GM10266 (cell line): ENCODE results near the gene RAB11FIP4.

Source experiments
- DNase-seq: peaks from one replicate; pipeline ENCODE4 v3.0.0; 2012; ENCODE audit errors: extremely low spot score
- CTCF ChIP-seq: IDR thresholded peaks from 2 replicates; pipeline ENCODE4 v1.5.1; 2012; ENCODE audit warnings: mild to moderate bottlenecking, low read depth; ENCODE audit not compliant: control insufficient read depth, insufficient read depth; ENCODE audit errors: missing control alignments

Gene RAB11FIP4

GRCh38 chr17:31562376-31562840 lies 170.9 kb downstream of the RAB11FIP4 start:
- TF ChIP-seq CTCF, result no peak
- no peak for DNase-seq

GRCh38 chr17:31564291-31564690 lies 172.8 kb downstream of the RAB11FIP4 start:
- DNase-seq, result no peak
- TF ChIP-seq CTCF, result no peak

GRCh38 chr17:31564883-31565301 lies 173.4 kb downstream of the RAB11FIP4 start:
- no peak for TF ChIP-seq CTCF
- DNase-seq, result no peak

GRCh38 chr17:31565652-31566051 lies 174.2 kb downstream of the RAB11FIP4 start:
- no peak for TF ChIP-seq CTCF
- no peak for DNase-seq

GRCh38 chr17:31566247-31566991 lies 174.9 kb downstream of the RAB11FIP4 start:
- no peak for TF ChIP-seq CTCF
- DNase-seq, result no peak

GRCh38 chr17:31566992-31567373 lies 175.5 kb downstream of the RAB11FIP4 start:
- no peak for TF ChIP-seq CTCF
- DNase-seq, result no peak

- DNase-seq, result no peak
- TF ChIP-seq CTCF, result no peak
These were observed 176.6 kb downstream of the RAB11FIP4 start for GRCh38 chr17:31568121-31568520.
